Sigmoid colon (tissue), 7 donors: Measurements from ENCODE around the gene POLG. TPM values are rescaled to one million over a fixed set of nuclear protein-coding genes. Genes with fewer than 3 reads are reported as not detected.

ENCODE experiments used
- DNase-seq: peaks from one replicate; pipeline ENCODE4 v3.0.0-alpha.2; 2019
- H3K27ac ChIP-seq, 4 donors: fragments of 200-600 bp; sonication (generic); one replicate each; pipeline ENCODE4 v1.5.1; 2016 to 2019; ENCODE audit warnings: mild to moderate bottlenecking in 1 of 4
- H3K27me3 ChIP-seq, 3 donors: fragments of 200-600 bp; sonication (generic); one replicate each; pipeline ENCODE4 v1.5.1; 2019; ENCODE audit warnings: mild to moderate bottlenecking in 1 of 3
- H3K36me3 ChIP-seq, 4 donors: fragments of 200-600 bp; sonication (generic); one replicate each; pipeline ENCODE4 v1.5.1; 2016 to 2019
- H3K4me1 ChIP-seq, 4 donors: fragments of 200-600 bp; sonication (generic); one replicate each; pipeline ENCODE4 v1.5.1; 2017 to 2019
- H3K4me3 ChIP-seq, 4 donors: fragments of 200-600 bp; sonication (generic); one replicate each; pipeline ENCODE4 v1.5.1; 2017 to 2019; ENCODE audit warnings: mild to moderate bottlenecking in 2 of 4, moderate library complexity in 1 of 4
- H3K9me3 ChIP-seq, 4 donors: fragments of 200-600 bp in 3 of 4; sonication (generic) in 3 of 4; one replicate each; pipeline versions ENCODE4 v1.5.1 to v1.6.1; 2013 to 2019
- CTCF ChIP-seq, 4 experiments: fragments of 450-650 bp in 3 of 4; fragments of 200-600 bp in 1 of 4; IDR thresholded peaks; one replicate each; pipeline ENCODE4 v1.5.1; 2016 to 2019; ENCODE audit warnings: antibody characterized with exemption in 4 of 4, mild to moderate bottlenecking in 3 of 4, moderate library complexity in 2 of 4
- EP300 ChIP-seq, 4 donors: sonication (generic); formaldehyde crosslinking; IDR thresholded peaks; one replicate each; pipeline ENCODE4 v1.6.1; 2017; ENCODE audit warnings: antibody characterized with exemption in 4 of 4
- POLR2A ChIP-seq, 2 donors: fragments of 450-650 bp; IDR thresholded peaks; one replicate each; pipeline ENCODE4 v1.6.1; 2016; ENCODE audit warnings: antibody characterized with exemption in 2 of 2, mild to moderate bottlenecking in 2 of 2, moderate library complexity in 2 of 2
- POLR2AphosphoS5 ChIP-seq, 4 donors: sonication (generic); formaldehyde crosslinking; IDR thresholded peaks; one replicate each; pipeline ENCODE4 v1.6.1; 2017; ENCODE audit warnings: antibody characterized with exemption in 4 of 4
- WGBS, 2 donors: extraction: QIAGEN DNeasy Blood & Tissue Kit; methylation state at CpG; one replicate each; pipeline ENCODE4 v1.1.7; 2013; 5-methylcytosine and 5-hydroxymethylcytosine counted together
- intact Hi-C: fragments of 100-400 bp; cut with DNase I; formaldehyde crosslinking; loops from one replicate; pipeline ENCODE4 v1.15.1; 2023
- polyA plus RNA-seq, 3 donors: library from polyadenylated mRNA; stranded (reverse); fragments of 200-250 nt; gene quantifications; one replicate each; pipeline ENCODE4 v1.2.3, GENCODE V29; 2013
- total RNA-seq, 4 donors: library from RNA; depleted of rRNA; stranded (reverse); fragments of >200 nt; gene quantifications; one replicate each; pipeline ENCODE4 v1.1.0, GENCODE V29; 2016
- donor health status: healthy with polysubstance abuse.
- donor health status: Bipolar disorder and iron deficiency.
- donor health status: healthy.

The POLG gene
- total RNA-seq (10 to 100 TPM; 37.7 to 43.4 (median 39.8) TPM), polyA plus RNA-seq (10 to 100 TPM; 25.2 to 43.2 (median 28.0) TPM)

- H3K9me3 ChIP-seq: no peaks in the 10 kb centered on the region
- no peaks in the 10 kb centered on the region for H3K27me3 ChIP-seq
- intact Hi-C loops: loop anchor here (1.0 to 10.0 kb wide), 2 partner anchors 91 to 240 kb away; partner anchors contain the start of genes FANCI and TICRR
- H3K27ac ChIP-seq: peak within 1 kb of the TSS; percentile 86 to 94 (median 94)
- peak within 1 kb of the TSS; percentile 61 to 98 (median 85) for H3K4me3 ChIP-seq
- DNase-seq: peak; percentile 100
- WGBS, 2 donors: 0 to 1% methylated on average over 85 of the region's 85 CpGs
- H3K4me1 ChIP-seq: peaks cover 0 to 51% (median 47%) of the 10 kb centered on the region in 4 donors
- TF ChIP-seq EP300 (IDR thresholded peaks at IDR 0.05) (no peak), POLR2A (IDR thresholded peaks at IDR 0.05) (peak; percentile 84 to 92), CTCF (IDR thresholded peaks at IDR 0.05) (no peak), POLR2AphosphoS5 (IDR thresholded peaks at IDR 0.05) (peak; percentile 92 to 97 (median 94))
- H3K36me3 ChIP-seq: peaks cover 16 to 38% (median 25%) of the 10 kb centered on the region in 4 donors
Measured at GRCh38 chr15:89334510-89335297, at the start of gene POLG. Gene POLG (minus strand): TSS chr15:89334824. CDS start chr15:89333754, 1,070 bp downstream.

GRCh38 chr15:89384176-89384604, 49.6 kb upstream of the POLG start:
- intact Hi-C loops: no loop called here
- no peaks in the 10 kb centered on the region for H3K9me3 ChIP-seq
- no peak overlapping the region for H3K4me3 ChIP-seq
- no peak overlapping the region for H3K27ac ChIP-seq
- TF ChIP-seq POLR2AphosphoS5 (IDR thresholded peaks at IDR 0.05) (no peak), POLR2A (IDR thresholded peaks at IDR 0.05) (no peak), EP300 (IDR thresholded peaks at IDR 0.05) (no peak), CTCF (IDR thresholded peaks at IDR 0.05) (no peak)
- peaks cover 8 to 32% (median 8%) of the 10 kb centered on the region in 3 donors for H3K27me3 ChIP-seq
- H3K36me3 ChIP-seq: no peaks in the 10 kb centered on the region
- WGBS, 2 donors: 83 to 87% methylated on average over 3 of the region's 3 CpGs
- no peak for DNase-seq
- H3K4me1 ChIP-seq: peaks cover 0 to 16% (median 12%) of the 10 kb centered on the region in 4 donors

GRCh38 chr15:89383365-89384175, 48.9 kb upstream of the POLG start:
- TF ChIP-seq POLR2A (IDR thresholded peaks at IDR 0.05) (no peak), EP300 (IDR thresholded peaks at IDR 0.05) (no peak), CTCF (IDR thresholded peaks at IDR 0.05) (no peak), POLR2AphosphoS5 (IDR thresholded peaks at IDR 0.05) (peak in 3 of 4 donors; percentile 43 to 56 (median 46))
- Histone ChIP-seq H3K27me3 (peaks cover 14 to 38% (median 15%) of the 10 kb centered on the region in 3 donors), H3K9me3 (no peaks in the 10 kb centered on the region), H3K4me1 (peaks cover 0 to 22% (median 18%) of the 10 kb centered on the region in 4 donors), H3K36me3 (no peaks in the 10 kb centered on the region), H3K27ac (no peak overlapping the region), H3K4me3 (no peak overlapping the region)
- 28 to 32% methylated on average over 10 of the region's 10 CpGs for WGBS, 2 donors
- peak; percentile 93 for DNase-seq
- intact Hi-C loops: no loop called here

- TF ChIP-seq POLR2AphosphoS5 (IDR thresholded peaks at IDR 0.05) (no peak), POLR2A (IDR thresholded peaks at IDR 0.05) (no peak), EP300 (IDR thresholded peaks at IDR 0.05) (no peak), CTCF (IDR thresholded peaks at IDR 0.05) (no peak)
- DNase-seq: no peak
- peaks cover 27 to 53% (median 29%) of the 10 kb centered on the region in 3 donors for H3K27me3 ChIP-seq
- intact Hi-C loops: no loop called here
- no peak overlapping the region for H3K27ac ChIP-seq
- peaks cover 0 to 30% (median 23%) of the 10 kb centered on the region in 4 donors for H3K4me1 ChIP-seq
- H3K4me3 ChIP-seq: no peak overlapping the region
- H3K36me3 ChIP-seq: no peaks in the 10 kb centered on the region
- H3K9me3 ChIP-seq: no peaks in the 10 kb centered on the region
- WGBS, 2 donors: 75 to 81% methylated on average over 11 of the region's 11 CpGs
Measured at GRCh38 chr15:89381888-89382686, 47.5 kb upstream of the POLG start.
